Activated CD4-positive, alpha-beta T cell treated with anti-CD3 and anti-CD28 coated beads, Interleukin-2, amount 10 ng/mL, durations not matched to agents 24 days and 14 days (primary cell): ENCODE measurements around the gene GNAQ. TPM values are rescaled to one million over a fixed set of nuclear protein-coding genes. Genes with fewer than 3 reads are reported as not detected.

Experiments used
- DNase-seq: peaks from one replicate; pipeline ENCODE4 v3.0.0; 2022
- H3K27ac Mint-ChIP-seq: one replicate; pipeline ENCODE4 v1.8.0; 2022; ENCODE audit warnings: mild to moderate bottlenecking, mixed read lengths
- H3K27me3 Mint-ChIP-seq: one replicate; pipeline ENCODE4 v1.8.0; 2022; ENCODE audit warnings: mixed read lengths
- H3K36me3 Mint-ChIP-seq: one replicate; pipeline ENCODE4 v1.8.0; 2022; ENCODE audit warnings: low read depth, mild to moderate bottlenecking, mixed read lengths
- H3K4me1 Mint-ChIP-seq: one replicate; pipeline ENCODE4 v1.8.0; 2021; ENCODE audit warnings: mixed read lengths
- H3K4me3 Mint-ChIP-seq: one replicate; pipeline ENCODE4 v1.8.0; 2022; ENCODE audit warnings: mild to moderate bottlenecking, moderate library complexity, mixed read lengths
- H3K9me3 Mint-ChIP-seq: one replicate; pipeline ENCODE4 v1.8.0; 2021; ENCODE audit warnings: mixed read lengths
- intact Hi-C: fragments of 100-400 bp; cut with micrococcal nuclease; formaldehyde crosslinking; loops from one replicate; pipeline ENCODE4 v1.15.1; 2023
- total RNA-seq: library from RNA; stranded (reverse); gene quantifications from 2 replicates; pipeline ENCODE4 v1.2.3, GENCODE V29; 2022

Gene GNAQ
- total RNA-seq, 1 donor from 2014 or later: 22.7 TPM

- no peak overlapping the region for H3K27ac Mint-ChIP-seq
- H3K4me1 Mint-ChIP-seq: peaks cover 13% of the 10 kb centered on the region
- no peak overlapping the region for H3K4me3 Mint-ChIP-seq
- peaks cover 4% of the 10 kb centered on the region for H3K9me3 Mint-ChIP-seq
- DNase-seq: no peak
- intact Hi-C loops: loop anchor here (5.0 to 10.0 kb wide), 4 partner anchors 36 to 282 kb away; partner anchors contain the start of gene GNAQ
- peaks cover 6% of the 10 kb centered on the region for H3K36me3 Mint-ChIP-seq
- no peaks in the 10 kb centered on the region for H3K27me3 Mint-ChIP-seq
Observed at GRCh38 chr9:77753180-77753579, 278.4 kb downstream of the GNAQ start.

GRCh38 chr9:77752554-77752953 lies 279.1 kb downstream of the GNAQ start:
- no peak for DNase-seq
- H3K9me3 Mint-ChIP-seq: peaks cover 7% of the 10 kb centered on the region
- H3K27me3 Mint-ChIP-seq: no peaks in the 10 kb centered on the region
- peaks cover 16% of the 10 kb centered on the region for H3K4me1 Mint-ChIP-seq
- intact Hi-C loops: loop anchor here (5.0 to 10.0 kb wide), 4 partner anchors 35 to 282 kb away; partner anchors contain the start of gene GNAQ
- no peak overlapping the region for H3K27ac Mint-ChIP-seq
- H3K4me3 Mint-ChIP-seq: no peak overlapping the region
- H3K36me3 Mint-ChIP-seq: peaks cover 5% of the 10 kb centered on the region

GRCh38 chr9:77751341-77752091 lies 280.1 kb downstream of the GNAQ start:
- H3K9me3 Mint-ChIP-seq: peaks cover 7% of the 10 kb centered on the region
- H3K27ac Mint-ChIP-seq: peak overlapping the region; percentile 59
- no peak overlapping the region for H3K4me3 Mint-ChIP-seq
- intact Hi-C loops: loop anchor here (1.0 to 10.0 kb wide), 7 partner anchors 15 to 318 kb away; partner anchors contain the start of gene GNAQ
- H3K4me1 Mint-ChIP-seq: peaks cover 24% of the 10 kb centered on the region
- H3K27me3 Mint-ChIP-seq: no peaks in the 10 kb centered on the region
- DNase-seq: peak; percentile 75
- H3K36me3 Mint-ChIP-seq: peaks cover 4% of the 10 kb centered on the region

- H3K9me3 Mint-ChIP-seq: peaks cover 7% of the 10 kb centered on the region
- no peak overlapping the region for H3K4me3 Mint-ChIP-seq
- H3K4me1 Mint-ChIP-seq: peaks cover 30% of the 10 kb centered on the region
- H3K36me3 Mint-ChIP-seq: peaks cover 8% of the 10 kb centered on the region
- no peak for DNase-seq
- intact Hi-C loops: loop anchor here (1.0 to 10.0 kb wide), 7 partner anchors 16 to 318 kb away; partner anchors contain the start of gene GNAQ
- H3K27ac Mint-ChIP-seq: no peak overlapping the region
- H3K27me3 Mint-ChIP-seq: no peaks in the 10 kb centered on the region
Observed at GRCh38 chr9:77750981-77751340, 280.6 kb downstream of the GNAQ start.

GRCh38 chr9:77750284-77750683 lies 281.3 kb downstream of the GNAQ start:
- no peaks in the 10 kb centered on the region for H3K27me3 Mint-ChIP-seq
- intact Hi-C loops: loop anchor here (2.0 to 10.0 kb wide), 5 partner anchors 17 to 285 kb away; partner anchors contain the start of gene GNAQ
- peaks cover 8% of the 10 kb centered on the region for H3K36me3 Mint-ChIP-seq
- DNase-seq: no peak
- no peak overlapping the region for H3K27ac Mint-ChIP-seq
- no peak overlapping the region for H3K4me3 Mint-ChIP-seq
- H3K9me3 Mint-ChIP-seq: peaks cover 7% of the 10 kb centered on the region
- H3K4me1 Mint-ChIP-seq: peaks cover 34% of the 10 kb centered on the region

GRCh38 chr9:77748214-77748772 lies 283.3 kb downstream of the GNAQ start:
- intact Hi-C loops: loop anchor here (5.0 kb wide), 1 partner anchor 271 kb away; no protein-coding TSS in a partner anchor
- Mint-ChIP-seq H3K9me3 (peaks cover 7% of the 10 kb centered on the region), H3K27ac (no peak overlapping the region), H3K36me3 (peaks cover 8% of the 10 kb centered on the region), H3K27me3 (no peaks in the 10 kb centered on the region), H3K4me3 (no peak overlapping the region), H3K4me1 (peaks cover 41% of the 10 kb centered on the region)
- peak; percentile 51 for DNase-seq

- DNase-seq: no peak
- H3K4me1 Mint-ChIP-seq: peaks cover 41% of the 10 kb centered on the region
- peaks cover 9% of the 10 kb centered on the region for H3K36me3 Mint-ChIP-seq
- intact Hi-C loops: loop anchor here (2.0 to 5.0 kb wide), 2 partner anchors 20 to 270 kb away; no protein-coding TSS in a partner anchor
- peak overlapping the region; percentile 68 for H3K27ac Mint-ChIP-seq
- H3K4me3 Mint-ChIP-seq: peak overlapping the region; percentile 30
- no peaks in the 10 kb centered on the region for H3K27me3 Mint-ChIP-seq
- H3K9me3 Mint-ChIP-seq: peaks cover 7% of the 10 kb centered on the region
Observed at GRCh38 chr9:77747163-77747562, 284.4 kb downstream of the GNAQ start.

- H3K27me3 Mint-ChIP-seq: no peaks in the 10 kb centered on the region
- H3K4me1 Mint-ChIP-seq: peaks cover 29% of the 10 kb centered on the region
Observed at GRCh38 chr9:77744841-77745430, 286.7 kb downstream of the GNAQ start.

GRCh38 chr9:77743386-77743785 lies 288.2 kb downstream of the GNAQ start:
- peaks cover 7% of the 10 kb centered on the region for H3K9me3 Mint-ChIP-seq
- intact Hi-C loops: no loop called here
- H3K27me3 Mint-ChIP-seq: no peaks in the 10 kb centered on the region
- H3K4me3 Mint-ChIP-seq: no peak overlapping the region
- peaks cover 14% of the 10 kb centered on the region for H3K36me3 Mint-ChIP-seq
- H3K27ac Mint-ChIP-seq: no peak overlapping the region
- H3K4me1 Mint-ChIP-seq: peaks cover 34% of the 10 kb centered on the region
- no peak for DNase-seq

More at GRCh38 chr9:77744841-77745430, 286.7 kb downstream of the GNAQ start:
- Mint-ChIP-seq H3K27ac (peak overlapping the region; percentile 68), H3K36me3 (peaks cover 11% of the 10 kb centered on the region), H3K4me3 (peak overlapping the region; percentile 39), H3K9me3 (peaks cover 7% of the 10 kb centered on the region)
- no peak for DNase-seq
- intact Hi-C loops: loop anchor here (5.0 kb wide), 1 partner anchor 268 kb away; no protein-coding TSS in a partner anchor

- no peak for DNase-seq
- Mint-ChIP-seq H3K36me3 (peaks cover 6% of the 10 kb centered on the region), H3K27ac (no peak overlapping the region), H3K4me1 (peaks cover 5% of the 10 kb centered on the region), H3K27me3 (no peaks in the 10 kb centered on the region), H3K9me3 (peaks cover 3% of the 10 kb centered on the region), H3K4me3 (no peak overlapping the region)
- intact Hi-C loops: no loop called here
Observed at GRCh38 chr9:77738932-77739331, 292.7 kb downstream of the GNAQ start.

GRCh38 chr9:77735494-77735893 lies 296.1 kb downstream of the GNAQ start:
- DNase-seq: peak; percentile 24
- H3K4me3 Mint-ChIP-seq: no peak overlapping the region
- peaks cover 3% of the 10 kb centered on the region for H3K36me3 Mint-ChIP-seq
- peaks cover 3% of the 10 kb centered on the region for H3K9me3 Mint-ChIP-seq
- no peaks in the 10 kb centered on the region for H3K27me3 Mint-ChIP-seq
- intact Hi-C loops: no loop called here
- no peak overlapping the region for H3K27ac Mint-ChIP-seq
- H3K4me1 Mint-ChIP-seq: peaks cover 5% of the 10 kb centered on the region

- intact Hi-C loops: no loop called here
- peak; percentile 36 for DNase-seq
- H3K36me3 Mint-ChIP-seq: peaks cover 20% of the 10 kb centered on the region
- no peaks in the 10 kb centered on the region for H3K27me3 Mint-ChIP-seq
- H3K9me3 Mint-ChIP-seq: peaks cover 6% of the 10 kb centered on the region
- peaks cover 11% of the 10 kb centered on the region for H3K4me1 Mint-ChIP-seq
- no peak overlapping the region for H3K27ac Mint-ChIP-seq
- no peak overlapping the region for H3K4me3 Mint-ChIP-seq
Observed at GRCh38 chr9:77731930-77732329, 299.7 kb downstream of the GNAQ start.

- no peaks in the 10 kb centered on the region for H3K27me3 Mint-ChIP-seq
- peaks cover 17% of the 10 kb centered on the region for H3K4me1 Mint-ChIP-seq
- DNase-seq: peak; percentile 44
- no peak overlapping the region for H3K27ac Mint-ChIP-seq
- peaks cover 6% of the 10 kb centered on the region for H3K9me3 Mint-ChIP-seq
- intact Hi-C loops: no loop called here
- H3K4me3 Mint-ChIP-seq: no peak overlapping the region
- peaks cover 24% of the 10 kb centered on the region for H3K36me3 Mint-ChIP-seq
Observed at GRCh38 chr9:77731008-77731698, 300.5 kb downstream of the GNAQ start.
